Vagina (tissue), 2 donors: ENCODE measurements around the gene FCGR3A.

ENCODE experiments used
- POLR2A ChIP-seq, 2 donors: fragments of 450-650 bp; IDR thresholded peaks; one replicate each; pipeline ENCODE4 v1.6.1; 2017; ENCODE audit warnings: antibody characterized with exemption in 2 of 2, mild to moderate bottlenecking in 2 of 2, moderate library complexity in 2 of 2
- TF ChIP-seq, protein P1 (sequence below), 3 experiments: fragments of 450-650 bp in 2 of 3; fragments of 200-600 bp in 1 of 3; sonication (generic) in 1 of 3; IDR thresholded peaks; one replicate each; pipeline ENCODE4 v1.5.1; 2017 to 2019; ENCODE audit warnings: antibody characterized with exemption in 3 of 3, mild to moderate bottlenecking in 2 of 3, moderate library complexity in 2 of 3

DNA sequence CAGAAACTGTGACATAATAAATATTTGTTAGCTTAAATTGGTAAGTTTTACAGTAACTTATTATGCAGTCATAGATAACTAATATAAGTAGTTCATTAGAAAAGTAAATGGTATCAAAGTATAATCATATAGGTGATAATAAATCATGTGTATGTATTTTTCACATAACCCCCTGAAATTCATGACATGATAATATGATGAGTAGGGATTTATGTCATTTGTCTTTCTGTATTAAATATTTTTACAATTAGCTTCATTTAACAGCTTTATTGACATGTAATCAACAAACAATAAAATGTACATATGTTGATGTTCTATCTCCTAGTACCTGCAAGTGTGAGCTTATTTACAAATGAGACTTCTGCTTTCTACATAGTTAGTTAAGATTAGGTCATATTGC, 54.1 kb downstream of the FCGR3A start:
- TF ChIP-seq POLR2A (IDR thresholded peaks at IDR 0.05) = no peak
- TF ChIP-seq, protein P1, sequence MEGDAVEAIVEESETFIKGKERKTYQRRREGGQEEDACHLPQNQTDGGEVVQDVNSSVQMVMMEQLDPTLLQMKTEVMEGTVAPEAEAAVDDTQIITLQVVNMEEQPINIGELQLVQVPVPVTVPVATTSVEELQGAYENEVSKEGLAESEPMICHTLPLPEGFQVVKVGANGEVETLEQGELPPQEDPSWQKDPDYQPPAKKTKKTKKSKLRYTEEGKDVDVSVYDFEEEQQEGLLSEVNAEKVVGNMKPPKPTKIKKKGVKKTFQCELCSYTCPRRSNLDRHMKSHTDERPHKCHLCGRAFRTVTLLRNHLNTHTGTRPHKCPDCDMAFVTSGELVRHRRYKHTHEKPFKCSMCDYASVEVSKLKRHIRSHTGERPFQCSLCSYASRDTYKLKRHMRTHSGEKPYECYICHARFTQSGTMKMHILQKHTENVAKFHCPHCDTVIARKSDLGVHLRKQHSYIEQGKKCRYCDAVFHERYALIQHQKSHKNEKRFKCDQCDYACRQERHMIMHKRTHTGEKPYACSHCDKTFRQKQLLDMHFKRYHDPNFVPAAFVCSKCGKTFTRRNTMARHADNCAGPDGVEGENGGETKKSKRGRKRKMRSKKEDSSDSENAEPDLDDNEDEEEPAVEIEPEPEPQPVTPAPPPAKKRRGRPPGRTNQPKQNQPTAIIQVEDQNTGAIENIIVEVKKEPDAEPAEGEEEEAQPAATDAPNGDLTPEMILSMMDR (IDR thresholded peaks at IDR 0.05) = no peak
